LNCaP clone FGC (cell line): ENCODE results near the gene HLCS.

ENCODE experiments used
- DNase-seq: peaks from one replicate; pipeline ENCODE4 v3.0.0-alpha.2; 2011; ENCODE audit warnings: low read depth
- H3K4me3 ChIP-seq: 2 replicates; pipeline ENCODE4 v1.5.1; 2011; ENCODE audit warnings: mild to moderate bottlenecking, low read depth, low read length, control low read depth
- TF ChIP-seq, protein P1 (sequence below): IDR thresholded peaks from 2 replicates; pipeline ENCODE4 v1.5.1; 2012; ENCODE audit warnings: mild to moderate bottlenecking; ENCODE audit not compliant: control insufficient read depth, insufficient read depth; ENCODE audit errors: extremely low read depth

The HLCS gene

DNA sequence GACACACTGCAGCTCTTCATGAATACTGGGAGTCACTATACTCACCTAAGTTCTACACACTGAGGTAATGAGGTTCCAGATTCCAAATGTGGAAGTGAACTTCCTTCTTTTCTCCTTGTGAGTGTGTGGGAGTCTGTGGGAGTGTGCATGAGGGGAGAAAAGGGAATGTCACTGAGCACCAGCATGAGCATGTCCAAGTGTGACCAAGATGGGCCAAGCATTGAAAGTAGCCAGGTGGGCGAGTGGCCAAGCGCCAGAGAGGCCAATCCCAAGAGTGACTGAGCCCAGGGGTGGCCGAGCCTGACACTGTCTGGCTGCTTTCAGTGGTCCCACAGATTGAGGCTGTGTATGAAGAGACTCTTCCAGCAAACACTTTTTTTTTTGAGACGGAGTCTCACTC, 132.3 kb downstream of the HLCS start:
- TF ChIP-seq, protein P1, sequence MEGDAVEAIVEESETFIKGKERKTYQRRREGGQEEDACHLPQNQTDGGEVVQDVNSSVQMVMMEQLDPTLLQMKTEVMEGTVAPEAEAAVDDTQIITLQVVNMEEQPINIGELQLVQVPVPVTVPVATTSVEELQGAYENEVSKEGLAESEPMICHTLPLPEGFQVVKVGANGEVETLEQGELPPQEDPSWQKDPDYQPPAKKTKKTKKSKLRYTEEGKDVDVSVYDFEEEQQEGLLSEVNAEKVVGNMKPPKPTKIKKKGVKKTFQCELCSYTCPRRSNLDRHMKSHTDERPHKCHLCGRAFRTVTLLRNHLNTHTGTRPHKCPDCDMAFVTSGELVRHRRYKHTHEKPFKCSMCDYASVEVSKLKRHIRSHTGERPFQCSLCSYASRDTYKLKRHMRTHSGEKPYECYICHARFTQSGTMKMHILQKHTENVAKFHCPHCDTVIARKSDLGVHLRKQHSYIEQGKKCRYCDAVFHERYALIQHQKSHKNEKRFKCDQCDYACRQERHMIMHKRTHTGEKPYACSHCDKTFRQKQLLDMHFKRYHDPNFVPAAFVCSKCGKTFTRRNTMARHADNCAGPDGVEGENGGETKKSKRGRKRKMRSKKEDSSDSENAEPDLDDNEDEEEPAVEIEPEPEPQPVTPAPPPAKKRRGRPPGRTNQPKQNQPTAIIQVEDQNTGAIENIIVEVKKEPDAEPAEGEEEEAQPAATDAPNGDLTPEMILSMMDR, result no peak
- H3K4me3 ChIP-seq, result no peak overlapping the region
- DNase-seq, result no peak

DNA sequence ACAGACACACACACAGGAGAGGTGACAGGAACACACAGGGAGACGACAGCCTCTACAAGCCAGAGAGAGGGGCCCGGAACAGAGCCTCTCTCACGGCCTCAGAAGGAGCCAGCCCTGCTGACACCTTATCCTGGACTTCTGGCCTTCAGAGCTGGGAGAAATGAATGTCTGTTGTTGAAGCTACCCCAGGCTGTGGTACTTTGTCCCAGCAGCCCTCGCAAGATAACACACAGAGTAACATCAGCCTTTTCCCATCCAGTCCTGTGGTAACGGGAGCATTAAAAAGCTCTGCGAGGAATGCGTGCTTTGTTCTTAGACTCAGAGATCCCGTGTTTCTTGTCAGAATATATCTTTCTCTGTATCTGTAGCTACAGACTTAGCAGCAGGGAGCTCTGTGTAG, 136.4 kb downstream of the HLCS start:
- no peak for DNase-seq
- TF ChIP-seq, protein P1, result no peak
- no peak overlapping the region for H3K4me3 ChIP-seq

- no peak overlapping the region for H3K4me3 ChIP-seq
- DNase-seq, result no peak
- TF ChIP-seq, protein P1, result no peak
Measured at GRCh38 chr21:36828891-36829515, 137.5 kb downstream of the HLCS start.

- TF ChIP-seq, protein P1, result no peak
- DNase-seq, result no peak
- no peak overlapping the region for H3K4me3 ChIP-seq
Measured at GRCh38 chr21:36828208-36828607, 138.3 kb downstream of the HLCS start.

DNA sequence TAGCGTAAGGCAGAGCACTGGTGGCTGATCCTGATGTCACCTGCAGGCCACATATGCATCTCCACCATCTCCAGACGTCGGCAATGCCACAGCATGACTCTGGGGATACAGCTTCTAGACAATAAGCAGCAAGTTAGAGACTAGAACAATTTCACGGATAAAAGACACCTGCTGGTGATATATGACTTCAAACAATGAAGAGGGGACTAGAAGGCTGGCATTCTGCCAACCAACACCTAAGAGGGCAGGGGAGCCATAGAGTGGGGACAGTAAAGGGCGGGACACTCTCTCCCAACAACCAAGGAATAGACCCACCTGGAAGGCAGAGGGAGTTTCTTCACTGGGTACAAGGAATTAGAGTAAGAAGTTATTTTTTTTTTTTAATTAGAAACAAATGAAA, 140.8 kb downstream of the HLCS start:
- DNase-seq, result no peak
- TF ChIP-seq, protein P1, result no peak
- no peak overlapping the region for H3K4me3 ChIP-seq

DNA sequence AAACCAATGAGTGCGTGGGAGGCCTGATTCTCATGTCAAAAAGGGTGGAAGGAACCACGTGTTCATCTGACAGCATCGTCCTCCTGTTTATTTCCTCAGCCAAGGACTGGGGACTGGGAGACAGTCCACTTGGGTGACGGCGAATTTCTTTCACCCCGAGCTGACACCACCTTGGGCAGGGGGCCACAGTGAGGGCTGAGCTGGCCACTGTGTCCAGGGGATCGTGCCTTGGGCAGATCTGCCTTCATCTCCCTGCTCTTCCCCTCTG, 145.5 kb downstream of the HLCS start:
- DNase-seq, result no peak
- TF ChIP-seq, protein P1, result no peak
- no peak overlapping the region for H3K4me3 ChIP-seq

DNA sequence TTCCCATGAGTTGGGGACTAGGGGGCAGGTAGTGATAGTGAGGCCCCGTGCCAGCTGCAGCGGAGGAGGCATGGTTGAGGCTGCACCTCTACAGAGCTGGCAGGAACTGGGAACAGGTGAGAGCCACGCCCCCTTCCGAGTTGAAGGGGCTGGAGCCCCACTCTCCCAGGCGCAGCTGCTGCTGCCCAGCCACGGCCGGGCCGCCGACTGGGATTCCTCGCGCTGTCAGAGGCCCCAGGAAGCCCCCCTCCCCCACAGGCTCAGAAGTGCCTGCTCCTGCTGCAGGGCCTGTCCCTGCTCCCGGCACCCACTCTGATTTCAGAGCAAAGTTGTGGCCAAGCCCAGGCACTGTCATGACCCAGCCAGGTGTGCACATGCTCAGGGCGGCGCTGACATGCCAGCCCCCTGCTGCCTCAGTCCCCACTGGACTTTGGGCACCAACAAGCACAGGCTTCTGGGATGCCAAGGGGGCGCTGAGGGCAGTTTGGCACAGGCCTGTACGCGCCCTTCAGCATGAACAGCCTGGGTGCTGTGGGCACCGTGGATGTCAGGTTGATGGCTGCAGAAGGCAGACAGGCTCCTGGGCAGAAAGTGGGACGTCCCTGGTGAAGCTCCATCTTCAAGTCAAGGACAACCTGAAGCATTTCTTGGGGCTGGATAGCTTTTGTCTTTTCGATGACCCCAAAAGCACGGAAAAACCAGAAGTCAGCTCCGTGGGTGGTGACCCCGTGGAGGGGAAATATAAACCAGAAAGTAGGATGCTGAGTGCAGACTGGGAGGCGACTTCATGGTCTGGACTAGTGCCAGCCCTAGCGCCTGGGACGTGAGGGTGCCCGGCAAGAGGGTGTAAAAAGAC, 146.1 kb downstream of the HLCS start:
- DNase-seq, result no peak
- H3K4me3 ChIP-seq, result no peak overlapping the region
- TF ChIP-seq, protein P1, result no peak
